Upper lobe of left lung (tissue), 4 donors: ENCODE data around the gene SLC12A6.

Experiments used
- POLR2AphosphoS5 ChIP-seq, 2 donors: sonication (generic); formaldehyde crosslinking; IDR thresholded peaks; one replicate each; pipeline ENCODE4 v1.5.1; 2017; ENCODE audit warnings: antibody characterized with exemption in 2 of 2
- TF ChIP-seq, protein P1 (sequence below), 6 experiments: fragments of 450-650 bp in 4 of 6; fragments of 200-600 bp in 2 of 6; sonication (generic) in 2 of 6; IDR thresholded peaks; one replicate each; pipeline ENCODE4 v1.5.1; 2016 to 2019; ENCODE audit warnings: antibody characterized with exemption in 6 of 6

DNA sequence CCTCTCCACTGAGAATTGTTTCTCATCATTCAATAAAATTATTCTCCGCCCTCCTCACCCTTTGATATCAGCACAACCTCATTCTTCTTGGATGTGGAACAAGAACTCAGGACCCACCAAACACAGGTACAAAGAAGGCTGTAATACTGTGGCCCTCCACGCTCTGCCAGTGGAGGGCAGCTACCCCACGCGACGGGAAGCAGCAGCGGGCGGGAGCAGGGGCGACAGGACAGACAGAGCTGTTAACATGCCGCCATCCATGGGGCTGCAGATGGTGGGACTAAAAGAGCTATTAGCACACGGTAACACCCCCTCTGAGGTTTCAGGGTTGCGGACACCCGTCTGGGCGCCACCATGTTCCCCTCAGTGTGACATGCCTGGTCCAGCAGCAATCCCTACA is 75.2 kb downstream of the SLC12A6 start:
- no peak for TF ChIP-seq POLR2AphosphoS5 (IDR thresholded peaks at IDR 0.05)
- TF ChIP-seq, protein P1, sequence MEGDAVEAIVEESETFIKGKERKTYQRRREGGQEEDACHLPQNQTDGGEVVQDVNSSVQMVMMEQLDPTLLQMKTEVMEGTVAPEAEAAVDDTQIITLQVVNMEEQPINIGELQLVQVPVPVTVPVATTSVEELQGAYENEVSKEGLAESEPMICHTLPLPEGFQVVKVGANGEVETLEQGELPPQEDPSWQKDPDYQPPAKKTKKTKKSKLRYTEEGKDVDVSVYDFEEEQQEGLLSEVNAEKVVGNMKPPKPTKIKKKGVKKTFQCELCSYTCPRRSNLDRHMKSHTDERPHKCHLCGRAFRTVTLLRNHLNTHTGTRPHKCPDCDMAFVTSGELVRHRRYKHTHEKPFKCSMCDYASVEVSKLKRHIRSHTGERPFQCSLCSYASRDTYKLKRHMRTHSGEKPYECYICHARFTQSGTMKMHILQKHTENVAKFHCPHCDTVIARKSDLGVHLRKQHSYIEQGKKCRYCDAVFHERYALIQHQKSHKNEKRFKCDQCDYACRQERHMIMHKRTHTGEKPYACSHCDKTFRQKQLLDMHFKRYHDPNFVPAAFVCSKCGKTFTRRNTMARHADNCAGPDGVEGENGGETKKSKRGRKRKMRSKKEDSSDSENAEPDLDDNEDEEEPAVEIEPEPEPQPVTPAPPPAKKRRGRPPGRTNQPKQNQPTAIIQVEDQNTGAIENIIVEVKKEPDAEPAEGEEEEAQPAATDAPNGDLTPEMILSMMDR (IDR thresholded peaks at IDR 0.05) = no peak
